ENCODE measurements around the gene ADAMTS12.

Gene ADAMTS12

DNA sequence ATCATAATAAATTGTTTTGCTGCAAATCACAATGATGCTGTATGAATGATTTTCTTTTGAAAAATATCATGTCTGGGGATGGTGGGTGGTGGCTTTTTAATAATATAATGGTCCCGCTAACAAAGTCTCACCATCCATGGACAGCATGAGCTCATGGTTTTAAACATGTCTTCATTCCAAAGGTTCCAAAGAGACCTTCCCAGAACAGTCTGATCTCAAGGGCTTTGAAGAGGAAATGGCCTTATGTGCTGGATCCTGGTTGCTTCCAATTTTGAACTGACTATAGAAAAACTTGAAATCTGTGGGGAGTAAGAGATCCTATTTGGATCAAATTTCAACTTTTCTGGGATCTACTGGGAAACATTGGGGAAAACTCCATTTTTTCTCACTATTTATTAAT lies 121.8 kb downstream of the ADAMTS12 start:
- TF ChIP-seq, protein P1, sequence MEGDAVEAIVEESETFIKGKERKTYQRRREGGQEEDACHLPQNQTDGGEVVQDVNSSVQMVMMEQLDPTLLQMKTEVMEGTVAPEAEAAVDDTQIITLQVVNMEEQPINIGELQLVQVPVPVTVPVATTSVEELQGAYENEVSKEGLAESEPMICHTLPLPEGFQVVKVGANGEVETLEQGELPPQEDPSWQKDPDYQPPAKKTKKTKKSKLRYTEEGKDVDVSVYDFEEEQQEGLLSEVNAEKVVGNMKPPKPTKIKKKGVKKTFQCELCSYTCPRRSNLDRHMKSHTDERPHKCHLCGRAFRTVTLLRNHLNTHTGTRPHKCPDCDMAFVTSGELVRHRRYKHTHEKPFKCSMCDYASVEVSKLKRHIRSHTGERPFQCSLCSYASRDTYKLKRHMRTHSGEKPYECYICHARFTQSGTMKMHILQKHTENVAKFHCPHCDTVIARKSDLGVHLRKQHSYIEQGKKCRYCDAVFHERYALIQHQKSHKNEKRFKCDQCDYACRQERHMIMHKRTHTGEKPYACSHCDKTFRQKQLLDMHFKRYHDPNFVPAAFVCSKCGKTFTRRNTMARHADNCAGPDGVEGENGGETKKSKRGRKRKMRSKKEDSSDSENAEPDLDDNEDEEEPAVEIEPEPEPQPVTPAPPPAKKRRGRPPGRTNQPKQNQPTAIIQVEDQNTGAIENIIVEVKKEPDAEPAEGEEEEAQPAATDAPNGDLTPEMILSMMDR (IDR thresholded peaks at IDR 0.05; ENCODE audit: control insufficient read depth, extremely low read depth, insufficient read depth): no peak
- DNase-seq (ENCODE audit: low read depth): no peak
- no peak overlapping the region for H3K4me3 ChIP-seq (ENCODE audit: low read depth, low read length)

DNA sequence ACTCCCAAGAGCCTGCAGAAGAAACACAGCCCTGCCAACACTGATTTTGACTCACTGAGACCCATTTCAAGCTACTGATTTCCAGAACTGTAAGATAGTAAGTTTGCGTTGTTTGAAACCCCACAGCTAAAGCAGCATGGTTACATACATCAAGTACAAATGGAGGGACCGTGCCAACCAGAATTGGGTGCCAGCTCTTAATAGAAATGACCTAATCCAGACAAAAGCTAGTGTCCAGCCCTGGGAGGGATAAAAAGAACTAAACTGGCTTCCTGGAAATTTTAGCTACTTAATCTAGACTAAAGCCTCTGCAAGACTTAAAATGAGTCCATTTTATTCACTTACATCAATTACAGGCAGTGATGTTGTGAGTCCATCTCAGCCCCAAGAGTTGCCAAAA lies 122.6 kb downstream of the ADAMTS12 start:
- TF ChIP-seq, protein P1 (IDR thresholded peaks at IDR 0.05; ENCODE audit: control insufficient read depth, extremely low read depth, insufficient read depth): no peak
- DNase-seq (ENCODE audit: low read depth): no peak
- H3K4me3 ChIP-seq (ENCODE audit: low read depth, low read length): no peak overlapping the region

DNA sequence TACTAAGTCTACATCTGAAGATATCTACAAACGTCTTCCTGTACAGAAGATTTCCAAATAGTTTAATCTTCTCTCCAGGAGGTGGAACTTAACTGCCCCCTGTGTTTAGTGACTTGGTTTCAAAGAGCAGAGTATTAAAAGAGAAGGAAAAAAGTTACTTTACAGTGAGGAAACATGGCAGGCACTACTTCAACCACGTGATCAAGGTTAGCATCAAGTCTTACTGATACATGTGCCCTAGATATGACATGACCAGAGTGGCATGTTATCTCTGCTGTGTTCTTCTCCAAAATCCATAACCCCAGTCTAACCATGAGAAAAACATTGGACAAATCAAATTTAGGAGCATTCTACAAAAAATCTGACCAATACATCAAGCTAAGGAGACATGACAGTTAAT lies 125.8 kb downstream of the ADAMTS12 start:
- no peak for DNase-seq (ENCODE audit: low read depth)
- H3K4me3 ChIP-seq (ENCODE audit: low read depth, low read length): no peak overlapping the region
- TF ChIP-seq, protein P1 (IDR thresholded peaks at IDR 0.05; ENCODE audit: control insufficient read depth, extremely low read depth, insufficient read depth): no peak

DNA sequence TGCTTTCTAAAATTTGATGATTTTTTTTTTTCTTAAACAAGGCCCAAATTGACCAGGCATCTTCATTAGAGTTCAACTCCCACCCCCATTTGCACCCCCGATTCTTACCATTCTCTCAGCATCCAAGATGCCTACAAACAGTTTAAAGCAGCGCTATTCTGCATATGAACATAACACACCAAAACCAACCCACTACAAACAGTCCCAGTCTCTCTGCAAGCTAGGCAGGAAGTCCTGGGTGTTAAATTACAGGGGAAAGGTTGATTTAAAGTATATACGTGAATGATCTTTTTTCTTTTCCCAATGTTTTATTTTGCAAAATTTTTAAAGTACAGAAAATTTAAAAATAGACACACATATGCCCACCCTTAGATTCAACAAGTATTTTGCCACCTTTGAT lies 127.0 kb downstream of the ADAMTS12 start:
- TF ChIP-seq, protein P1 (IDR thresholded peaks at IDR 0.05; ENCODE audit: control insufficient read depth, extremely low read depth, insufficient read depth): no peak
- H3K4me3 ChIP-seq (ENCODE audit: low read depth, low read length): no peak overlapping the region
- no peak for DNase-seq (ENCODE audit: low read depth)

DNA sequence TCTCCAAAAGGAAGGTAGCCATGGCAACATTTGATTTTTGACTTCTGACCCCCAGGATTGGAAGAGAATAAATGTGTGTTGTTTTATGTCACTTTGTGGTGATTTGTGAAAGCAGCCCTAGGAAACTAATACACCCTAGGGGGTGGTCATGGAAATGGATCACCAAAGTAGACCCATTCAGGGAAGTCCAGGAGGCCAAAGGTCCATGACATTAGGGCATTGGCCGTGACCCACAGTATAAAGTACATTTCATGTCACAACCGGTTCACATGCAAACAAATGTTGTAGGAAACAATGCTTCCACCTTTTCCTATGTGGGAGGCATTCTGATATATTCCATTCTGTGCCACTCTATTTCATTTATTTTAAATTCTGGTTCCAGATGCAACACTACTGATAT lies 128.4 kb downstream of the ADAMTS12 start:
- TF ChIP-seq, protein P1 (IDR thresholded peaks at IDR 0.05; ENCODE audit: control insufficient read depth, extremely low read depth, insufficient read depth): no peak
- H3K4me3 ChIP-seq (ENCODE audit: low read depth, low read length): no peak overlapping the region
- DNase-seq (ENCODE audit: low read depth): no peak

DNA sequence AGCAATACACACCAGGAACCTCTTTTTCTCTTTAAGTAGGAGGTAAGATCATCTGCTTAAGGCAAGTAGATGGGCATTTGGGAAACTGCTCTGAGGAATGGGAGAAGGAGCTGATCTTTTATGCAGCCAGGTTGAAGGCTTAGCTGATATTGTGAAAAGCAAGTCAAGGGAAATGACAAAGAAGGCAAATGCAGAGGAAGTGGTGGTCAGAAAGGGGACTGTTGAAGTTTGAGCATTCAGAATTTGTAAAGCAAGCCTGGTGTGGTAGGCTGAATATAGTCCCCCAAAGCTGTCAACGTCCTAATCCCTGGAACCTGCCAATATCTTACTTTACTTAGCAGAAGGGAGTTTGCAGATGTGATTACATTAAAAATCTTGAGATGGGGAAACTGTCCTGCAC lies 128.9 kb downstream of the ADAMTS12 start:
- TF ChIP-seq, protein P1 (IDR thresholded peaks at IDR 0.05; ENCODE audit: control insufficient read depth, extremely low read depth, insufficient read depth): no peak
- H3K4me3 ChIP-seq (ENCODE audit: low read depth, low read length): no peak overlapping the region
- DNase-seq (ENCODE audit: low read depth): no peak

DNA sequence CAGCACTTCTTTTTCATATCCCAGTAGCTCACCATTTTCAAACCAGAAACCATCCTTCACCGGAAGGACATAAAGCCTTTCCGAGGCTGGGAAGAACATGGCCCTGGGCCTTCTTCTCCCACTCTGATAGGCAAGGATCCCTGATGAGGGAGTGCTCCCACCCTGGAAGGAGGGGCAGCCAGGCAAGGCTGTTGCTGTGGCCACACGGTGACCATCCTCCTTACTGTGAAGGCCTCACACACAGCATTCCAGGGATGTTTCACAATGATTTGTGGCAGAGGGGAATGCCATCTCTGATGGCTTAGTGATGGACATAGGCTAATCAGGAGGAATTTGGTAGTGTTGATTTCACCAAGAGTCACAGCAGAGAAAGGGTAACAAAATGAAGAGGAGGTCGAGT lies 130.7 kb downstream of the ADAMTS12 start:
- no peak for DNase-seq (ENCODE audit: low read depth)

More for the DNA sequence above, 130.7 kb downstream of the ADAMTS12 start:
- TF ChIP-seq, protein P1 (IDR thresholded peaks at IDR 0.05; ENCODE audit: control insufficient read depth, extremely low read depth, insufficient read depth): no peak
- H3K4me3 ChIP-seq (ENCODE audit: low read depth, low read length): no peak overlapping the region
